Liver (tissue), 9 donors: ENCODE measurements around the gene ZNF597. TPM values are rescaled to one million over a fixed set of nuclear protein-coding genes. Genes with fewer than 3 reads are reported as not detected.

Experiments used
- DNase-seq: peaks from one replicate; pipeline ENCODE4 v3.0.0-alpha.2; 2017; ENCODE audit warnings: low spot score
- H3K27ac ChIP-seq, 2 donors: one replicate each; pipeline ENCODE4 v1.7.0; 2013; ENCODE audit warnings: inconsistent platforms in 2 of 2, low read length in 2 of 2, control low read depth in 1 of 2, low read depth in 1 of 2, mild to moderate bottlenecking in 1 of 2
- H3K27me3 ChIP-seq, 4 donors: one replicate each; pipeline versions ENCODE4 v1.6.1 to v1.7.0; 2013; ENCODE audit warnings: low read length in 3 of 4, inconsistent platforms in 1 of 4, mild to moderate bottlenecking in 1 of 4, moderate library complexity in 1 of 4; ENCODE audit not compliant: control insufficient read depth in 4 of 4, insufficient read depth in 4 of 4
- H3K36me3 ChIP-seq, 4 donors: one replicate each; pipeline versions ENCODE4 v1.6.1 to v1.7.0; 2013; ENCODE audit warnings: low read length in 3 of 4, mild to moderate bottlenecking in 3 of 4, low read depth in 1 of 4, moderate library complexity in 1 of 4; ENCODE audit not compliant: control insufficient read depth in 4 of 4, insufficient read depth in 3 of 4
- H3K4me1 ChIP-seq, 4 donors: one replicate each; pipeline versions ENCODE4 v1.6.1 to v1.7.0; 2013; ENCODE audit warnings: low read length in 3 of 4, mild to moderate bottlenecking in 3 of 4, moderate library complexity in 1 of 4; ENCODE audit not compliant: control insufficient read depth in 4 of 4, insufficient read depth in 4 of 4
- H3K4me3 ChIP-seq, 3 donors: one replicate each; pipeline versions ENCODE4 v1.6.1 to v1.7.0; 2013; ENCODE audit warnings: low read length in 3 of 3, control low read depth in 1 of 3, low read depth in 1 of 3, mild to moderate bottlenecking in 1 of 3
- H3K9ac ChIP-seq, 2 donors: one replicate each; pipeline ENCODE4 v1.7.0; 2013; ENCODE audit warnings: low read length in 2 of 2, mild to moderate bottlenecking in 2 of 2, moderate library complexity in 2 of 2, control low read depth in 1 of 2, low read depth in 1 of 2
- H3K9me3 ChIP-seq, 4 donors: one replicate each; pipeline versions ENCODE4 v1.6.1 to v1.7.0; 2013; ENCODE audit warnings: low read length in 3 of 4; ENCODE audit not compliant: control insufficient read depth in 4 of 4
- EGR1 ChIP-seq, 2 donors: IDR thresholded peaks; 2 replicates each; pipeline ENCODE4 v1.6.1; 2016 to 2018; ENCODE audit warnings: antibody characterized with exemption in 2 of 2, low read depth in 2 of 2
- FOXA1 ChIP-seq: IDR thresholded peaks from 2 replicates; pipeline ENCODE4 v1.6.1; 2016; ENCODE audit warnings: antibody characterized with exemption
- FOXA2 ChIP-seq: IDR thresholded peaks from 2 replicates; pipeline ENCODE4 v1.6.1; 2016; ENCODE audit warnings: antibody characterized with exemption
- GABPA ChIP-seq, 2 donors: IDR thresholded peaks in 1 of 2; conservative IDR thresholded peaks in 1 of 2; 2 replicates each; pipeline ENCODE4 v1.6.1; 2016; ENCODE audit warnings: antibody characterized with exemption in 2 of 2, mild to moderate bottlenecking in 1 of 2, moderate library complexity in 1 of 2
- HNF4A ChIP-seq, 2 donors: conservative IDR thresholded peaks; 2 replicates each; pipeline ENCODE4 v1.6.1; 2016; ENCODE audit warnings: antibody characterized with exemption in 2 of 2, mild to moderate bottlenecking in 2 of 2
- HNF4G ChIP-seq: IDR thresholded peaks from 2 replicates; pipeline ENCODE4 v1.6.1; 2016; ENCODE audit warnings: antibody characterized with exemption
- JUND ChIP-seq, 2 donors: IDR thresholded peaks; 2 replicates each; pipeline ENCODE4 v1.6.1; 2016; ENCODE audit warnings: antibody characterized with exemption in 2 of 2
- RAD21 ChIP-seq, 2 donors: IDR thresholded peaks; 2 replicates each; pipeline ENCODE4 v1.6.1; 2016; ENCODE audit warnings: antibody characterized with exemption in 2 of 2, mild to moderate bottlenecking in 2 of 2
- RXRA ChIP-seq, 2 donors: IDR thresholded peaks; 2 replicates each; pipeline ENCODE4 v1.6.1; 2017 to 2018; ENCODE audit warnings: antibody characterized with exemption in 2 of 2, mild to moderate bottlenecking in 1 of 2
- SP1 ChIP-seq: IDR thresholded peaks from 2 replicates; pipeline ENCODE4 v1.6.1; 2018; ENCODE audit warnings: antibody characterized with exemption, mild to moderate bottlenecking
- TAF1 ChIP-seq: conservative IDR thresholded peaks from 2 replicates; pipeline ENCODE4 v1.6.1; 2016; ENCODE audit warnings: antibody characterized with exemption, mild to moderate bottlenecking
- YY1 ChIP-seq: IDR thresholded peaks from 2 replicates; pipeline ENCODE4 v1.6.1; 2016; ENCODE audit warnings: antibody characterized with exemption, mild to moderate bottlenecking
- WGBS: extraction: QIAGEN DNeasy Blood & Tissue Kit; methylation state at CpG from one replicate; pipeline ENCODE4 v1.1.7; 2013; 5-methylcytosine and 5-hydroxymethylcytosine counted together
- polyA plus RNA-seq, 2 donors: library from polyadenylated mRNA; stranded (reverse) in 1 of 2; unstranded in 1 of 2; fragments of 200-250 nt in 1 of 2; fragments of >200 nt in 1 of 2; fragmentation: Nextera tagmentation in 1 of 2; extraction: Ambion mirVana in 1 of 2; gene quantifications; one replicate each; pipeline versions ENCODE4 v1.2.1 to v1.2.3, GENCODE V29; 2013 to 2015
- total RNA-seq, 2 donors: library from RNA; depleted of rRNA; stranded (reverse); fragments of >200 nt; gene quantifications; one replicate each; pipeline ENCODE4 v1.2.3, GENCODE V29; 2014
- TF ChIP-seq, protein P1 (sequence below): IDR thresholded peaks from 2 replicates; pipeline ENCODE4 v1.6.1; 2016; ENCODE audit warnings: antibody characterized with exemption
- TF ChIP-seq, protein P2 (sequence below): IDR thresholded peaks from 2 replicates; pipeline ENCODE4 v1.6.1; 2016; ENCODE audit warnings: antibody characterized with exemption, mild to moderate bottlenecking
- TF ChIP-seq, protein P3 (sequence below): IDR thresholded peaks from 2 replicates; pipeline ENCODE4 v1.6.1; 2016; ENCODE audit warnings: antibody characterized with exemption
- TF ChIP-seq, protein P4 (sequence below): IDR thresholded peaks from 2 replicates; pipeline ENCODE4 v1.6.1; 2016; ENCODE audit warnings: antibody characterized with exemption
- TF ChIP-seq, protein P5 (sequence below): fragments of 150-350 bp; IDR thresholded peaks from 2 replicates; pipeline ENCODE4 v1.5.1; 2017; ENCODE audit warnings: improper control_type of control experiment, low read depth, low read length; ENCODE audit not compliant: missing input control
- donor health status: healthy.
- donor health status: healthy.
- donor health status: healthy.
- donor health status: healthy.
- donor health status: healthy.

ZNF597 gene
- total and polyA plus RNA-seq, 4 donors = 0.53 to 1.7 (median 0.85) TPM

DNA sequence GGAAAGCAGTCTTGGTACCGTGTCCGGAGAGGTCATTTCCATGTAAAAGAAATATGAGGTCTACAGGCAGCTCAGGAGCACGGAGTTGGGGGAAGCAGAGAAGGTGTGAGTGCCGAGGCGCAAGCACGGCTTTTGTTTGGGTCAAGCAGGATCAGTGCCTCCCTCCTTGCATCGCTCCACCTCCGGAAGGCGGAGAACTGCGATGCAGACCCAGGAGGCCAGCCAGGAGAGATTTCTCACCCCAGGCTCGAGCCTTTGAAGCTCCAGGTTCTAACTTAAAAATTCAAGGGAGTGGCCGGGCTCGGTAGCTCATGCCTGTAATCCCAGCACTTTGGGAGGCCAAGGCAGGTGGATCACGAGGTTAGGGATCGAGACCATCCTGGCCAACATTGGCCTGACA, 25.2 kb upstream of the ZNF597 start (continued):
- TF ChIP-seq, protein P1, sequence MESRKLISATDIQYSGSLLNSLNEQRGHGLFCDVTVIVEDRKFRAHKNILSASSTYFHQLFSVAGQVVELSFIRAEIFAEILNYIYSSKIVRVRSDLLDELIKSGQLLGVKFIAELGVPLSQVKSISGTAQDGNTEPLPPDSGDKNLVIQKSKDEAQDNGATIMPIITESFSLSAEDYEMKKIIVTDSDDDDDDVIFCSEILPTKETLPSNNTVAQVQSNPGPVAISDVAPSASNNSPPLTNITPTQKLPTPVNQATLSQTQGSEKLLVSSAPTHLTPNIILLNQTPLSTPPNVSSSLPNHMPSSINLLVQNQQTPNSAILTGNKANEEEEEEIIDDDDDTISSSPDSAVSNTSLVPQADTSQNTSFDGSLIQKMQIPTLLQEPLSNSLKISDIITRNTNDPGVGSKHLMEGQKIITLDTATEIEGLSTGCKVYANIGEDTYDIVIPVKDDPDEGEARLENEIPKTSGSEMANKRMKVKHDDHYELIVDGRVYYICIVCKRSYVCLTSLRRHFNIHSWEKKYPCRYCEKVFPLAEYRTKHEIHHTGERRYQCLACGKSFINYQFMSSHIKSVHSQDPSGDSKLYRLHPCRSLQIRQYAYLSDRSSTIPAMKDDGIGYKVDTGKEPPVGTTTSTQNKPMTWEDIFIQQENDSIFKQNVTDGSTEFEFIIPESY = no peak

DNA sequence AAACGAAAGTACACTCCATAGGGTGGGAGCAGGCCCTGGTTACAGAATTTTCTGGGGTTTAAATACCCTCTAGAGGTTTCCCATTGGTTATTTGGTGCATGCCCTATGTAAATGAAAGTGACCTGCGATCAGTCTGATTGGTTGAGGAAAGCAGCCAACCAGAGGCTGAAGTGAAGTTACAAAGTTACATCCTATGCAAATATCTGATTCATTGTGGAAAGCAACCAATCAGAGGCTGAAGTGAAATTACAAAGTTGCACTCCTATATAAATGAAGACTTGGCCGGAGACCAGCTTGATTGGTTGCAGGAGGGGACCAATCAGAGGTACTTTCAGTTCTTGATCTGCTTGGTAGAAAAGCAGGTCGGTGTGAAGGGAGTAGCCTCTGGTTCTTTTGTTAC, 24.6 kb upstream of the ZNF597 start:
- Histone ChIP-seq H3K27me3 (no peaks in the 10 kb centered on the region), H3K4me1 (peaks cover 7 to 24% (median 15%) of the 10 kb centered on the region in 4 donors), H3K9me3 (no peaks in the 10 kb centered on the region), H3K27ac (no peak overlapping the region), H3K36me3 (peaks cover 0 to 8% (median 3%) of the 10 kb centered on the region in 4 donors), H3K9ac (no peak overlapping the region), H3K4me3 (no peak overlapping the region)
- TF ChIP-seq YY1 (no peak), FOXA1 (no peak), RAD21 (IDR thresholded peaks at IDR 0.05) (no peak), EGR1 (IDR thresholded peaks at IDR 0.05; ENCODE audit: low read depth in 2 of 2) (no peak), TAF1 (no peak), HNF4G (no peak), GABPA (IDR thresholded peaks at IDR 0.05 in 1 of 2, conservative IDR thresholded peaks at IDR 0.05 in 1 of 2) (no peak), RXRA (IDR thresholded peaks at IDR 0.05) (no peak), FOXA2 (no peak), HNF4A (conservative IDR thresholded peaks at IDR 0.05) (no peak), SP1 (no peak), JUND (IDR thresholded peaks at IDR 0.05) (no peak)
- TF ChIP-seq, protein P2, sequence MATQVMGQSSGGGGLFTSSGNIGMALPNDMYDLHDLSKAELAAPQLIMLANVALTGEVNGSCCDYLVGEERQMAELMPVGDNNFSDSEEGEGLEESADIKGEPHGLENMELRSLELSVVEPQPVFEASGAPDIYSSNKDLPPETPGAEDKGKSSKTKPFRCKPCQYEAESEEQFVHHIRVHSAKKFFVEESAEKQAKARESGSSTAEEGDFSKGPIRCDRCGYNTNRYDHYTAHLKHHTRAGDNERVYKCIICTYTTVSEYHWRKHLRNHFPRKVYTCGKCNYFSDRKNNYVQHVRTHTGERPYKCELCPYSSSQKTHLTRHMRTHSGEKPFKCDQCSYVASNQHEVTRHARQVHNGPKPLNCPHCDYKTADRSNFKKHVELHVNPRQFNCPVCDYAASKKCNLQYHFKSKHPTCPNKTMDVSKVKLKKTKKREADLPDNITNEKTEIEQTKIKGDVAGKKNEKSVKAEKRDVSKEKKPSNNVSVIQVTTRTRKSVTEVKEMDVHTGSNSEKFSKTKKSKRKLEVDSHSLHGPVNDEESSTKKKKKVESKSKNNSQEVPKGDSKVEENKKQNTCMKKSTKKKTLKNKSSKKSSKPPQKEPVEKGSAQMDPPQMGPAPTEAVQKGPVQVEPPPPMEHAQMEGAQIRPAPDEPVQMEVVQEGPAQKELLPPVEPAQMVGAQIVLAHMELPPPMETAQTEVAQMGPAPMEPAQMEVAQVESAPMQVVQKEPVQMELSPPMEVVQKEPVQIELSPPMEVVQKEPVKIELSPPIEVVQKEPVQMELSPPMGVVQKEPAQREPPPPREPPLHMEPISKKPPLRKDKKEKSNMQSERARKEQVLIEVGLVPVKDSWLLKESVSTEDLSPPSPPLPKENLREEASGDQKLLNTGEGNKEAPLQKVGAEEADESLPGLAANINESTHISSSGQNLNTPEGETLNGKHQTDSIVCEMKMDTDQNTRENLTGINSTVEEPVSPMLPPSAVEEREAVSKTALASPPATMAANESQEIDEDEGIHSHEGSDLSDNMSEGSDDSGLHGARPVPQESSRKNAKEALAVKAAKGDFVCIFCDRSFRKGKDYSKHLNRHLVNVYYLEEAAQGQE = no peak
- TF ChIP-seq, protein P3, sequence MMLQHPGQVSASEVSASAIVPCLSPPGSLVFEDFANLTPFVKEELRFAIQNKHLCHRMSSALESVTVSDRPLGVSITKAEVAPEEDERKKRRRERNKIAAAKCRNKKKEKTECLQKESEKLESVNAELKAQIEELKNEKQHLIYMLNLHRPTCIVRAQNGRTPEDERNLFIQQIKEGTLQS = no peak
- TF ChIP-seq, protein P4, sequence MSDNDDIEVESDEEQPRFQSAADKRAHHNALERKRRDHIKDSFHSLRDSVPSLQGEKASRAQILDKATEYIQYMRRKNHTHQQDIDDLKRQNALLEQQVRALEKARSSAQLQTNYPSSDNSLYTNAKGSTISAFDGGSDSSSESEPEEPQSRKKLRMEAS = no peak
- TF ChIP-seq, protein P5, sequence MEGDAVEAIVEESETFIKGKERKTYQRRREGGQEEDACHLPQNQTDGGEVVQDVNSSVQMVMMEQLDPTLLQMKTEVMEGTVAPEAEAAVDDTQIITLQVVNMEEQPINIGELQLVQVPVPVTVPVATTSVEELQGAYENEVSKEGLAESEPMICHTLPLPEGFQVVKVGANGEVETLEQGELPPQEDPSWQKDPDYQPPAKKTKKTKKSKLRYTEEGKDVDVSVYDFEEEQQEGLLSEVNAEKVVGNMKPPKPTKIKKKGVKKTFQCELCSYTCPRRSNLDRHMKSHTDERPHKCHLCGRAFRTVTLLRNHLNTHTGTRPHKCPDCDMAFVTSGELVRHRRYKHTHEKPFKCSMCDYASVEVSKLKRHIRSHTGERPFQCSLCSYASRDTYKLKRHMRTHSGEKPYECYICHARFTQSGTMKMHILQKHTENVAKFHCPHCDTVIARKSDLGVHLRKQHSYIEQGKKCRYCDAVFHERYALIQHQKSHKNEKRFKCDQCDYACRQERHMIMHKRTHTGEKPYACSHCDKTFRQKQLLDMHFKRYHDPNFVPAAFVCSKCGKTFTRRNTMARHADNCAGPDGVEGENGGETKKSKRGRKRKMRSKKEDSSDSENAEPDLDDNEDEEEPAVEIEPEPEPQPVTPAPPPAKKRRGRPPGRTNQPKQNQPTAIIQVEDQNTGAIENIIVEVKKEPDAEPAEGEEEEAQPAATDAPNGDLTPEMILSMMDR = no peak
- TF ChIP-seq, protein P1 = no peak
- DNase-seq = no peak
- WGBS = 91% methylated on average over 4 of the region's 4 CpGs
